GM23338 (cell line): ENCODE data around the gene ZNF184. TPM values are rescaled to one million over a fixed set of nuclear protein-coding genes. Genes with fewer than 3 reads are reported as not detected.

Experiments used
- ATAC-seq: fragments of 200-7000 bp; cut with Tn5 transposase; 3 replicates; pipeline ENCODE4 v1.9.1; 2020
- DNase-seq: peaks from one replicate; pipeline ENCODE4 v3.0.0-alpha.2; 2015; ENCODE audit warnings: low spot score
- H2AFZ ChIP-seq: fragments of 200-600 bp; sonication (generic); 2 replicates; pipeline ENCODE4 v1.8.0; 2016; ENCODE audit warnings: antibody characterized with exemption, mild to moderate bottlenecking, moderate library complexity
- H3F3A ChIP-seq: fragments of 200-600 bp; sonication (generic); replicated peaks from 2 replicates; pipeline ENCODE4 v1.8.0; 2017; ENCODE audit warnings: antibody characterized with exemption, mixed run types, low read depth
- H3K27ac ChIP-seq: fragments of 200-600 bp; sonication (generic); 2 replicates; pipeline ENCODE4 v1.6.1; 2016; ENCODE audit warnings: low read depth
- H3K27me3 ChIP-seq: fragments of 200-600 bp; sonication (generic); 2 replicates; pipeline ENCODE4 v1.8.0; 2016; ENCODE audit warnings: mild to moderate bottlenecking, mixed run types, moderate library complexity; ENCODE audit not compliant: insufficient read depth
- H3K36me3 ChIP-seq: fragments of 200-600 bp; sonication (generic); 2 replicates; pipeline ENCODE4 v1.8.0; 2016; ENCODE audit warnings: mild to moderate bottlenecking; ENCODE audit not compliant: insufficient read depth
- H3K4me1 ChIP-seq: fragments of 200-600 bp; sonication (generic); 2 replicates; pipeline ENCODE4 v1.8.0; 2016; ENCODE audit warnings: mild to moderate bottlenecking, moderate library complexity; ENCODE audit not compliant: insufficient read depth
- H3K4me2 ChIP-seq: fragments of 200-600 bp; sonication (generic); 2 replicates; pipeline ENCODE4 v1.7.1; 2017; ENCODE audit warnings: mixed run types
- H3K4me3 ChIP-seq: fragments of 200-600 bp; sonication (generic); 2 replicates; pipeline ENCODE4 v1.6.1; 2016; ENCODE audit warnings: mixed run types
- H3K79me2 ChIP-seq: fragments of 200-600 bp; sonication (generic); replicated peaks from 2 replicates; pipeline ENCODE4 v1.8.0; 2017; ENCODE audit warnings: mild to moderate bottlenecking; ENCODE audit not compliant: insufficient read depth
- H3K9me2 ChIP-seq: fragments of 200-600 bp; sonication (generic); 2 replicates; pipeline ENCODE4 v1.8.0; 2017; ENCODE audit not compliant: insufficient read depth
- H4K20me1 ChIP-seq: fragments of 200-600 bp; sonication (generic); replicated peaks from 2 replicates; pipeline ENCODE4 v1.8.0; 2017; ENCODE audit warnings: mild to moderate bottlenecking; ENCODE audit not compliant: insufficient read depth
- H3K27ac Mint-ChIP-seq: 2 replicates; pipeline ENCODE4 v1.8.0; 2020; ENCODE audit warnings: inconsistent platforms, mild to moderate bottlenecking, moderate library complexity, mixed read lengths
- H3K27me3 Mint-ChIP-seq: 3 replicates; pipeline ENCODE4 v1.8.0; 2022; ENCODE audit warnings: low read depth, mild to moderate bottlenecking, moderate library complexity, mixed read lengths, inconsistent platforms; ENCODE audit not compliant: insufficient read depth, poor library complexity
- H3K36me3 Mint-ChIP-seq: 3 replicates; pipeline ENCODE4 v1.8.0; 2021; ENCODE audit warnings: low read depth, mild to moderate bottlenecking, inconsistent platforms, moderate library complexity, mixed read lengths
- H3K4me1 Mint-ChIP-seq: 3 replicates; pipeline ENCODE4 v1.8.0; 2020; ENCODE audit warnings: mild to moderate bottlenecking, inconsistent platforms, mixed read lengths
- H3K4me3 Mint-ChIP-seq: 3 replicates; pipeline ENCODE4 v1.8.0; 2021; ENCODE audit warnings: moderate library complexity, mild to moderate bottlenecking, inconsistent platforms, mixed read lengths
- H3K9me3 Mint-ChIP-seq: 3 replicates; pipeline ENCODE4 v1.8.0; 2020; ENCODE audit warnings: moderate library complexity, mild to moderate bottlenecking, inconsistent platforms, mixed read lengths
- CREB1 ChIP-seq: fragments of 250-450 bp; sonication (Bioruptor Pico); IDR thresholded peaks from 2 replicates; pipeline ENCODE4 v1.5.0; 2020; ENCODE audit warnings: low read depth, mild to moderate bottlenecking, moderate library complexity
- ETS1 ChIP-seq: IDR thresholded peaks from 2 replicates; pipeline ENCODE4 v1.6.1; 2016; ENCODE audit warnings: antibody characterized with exemption
- EZH2 ChIP-seq: fragments of 200-600 bp; sonication (generic); IDR thresholded peaks from one replicate; pipeline ENCODE4 v1.8.0; 2017; ENCODE audit warnings: antibody characterized with exemption, mild to moderate bottlenecking, low read depth; ENCODE audit not compliant: unreplicated experiment
- EZH2phosphoT487 ChIP-seq: fragments of 200-600 bp; sonication (generic); IDR thresholded peaks from one replicate; pipeline ENCODE4 v1.8.1; 2018; ENCODE audit warnings: antibody characterized with exemption; ENCODE audit not compliant: unreplicated experiment
- JUNB ChIP-seq: IDR thresholded peaks from one replicate; pipeline ENCODE4 v1.6.1; 2016; ENCODE audit warnings: antibody characterized with exemption; ENCODE audit not compliant: unreplicated experiment
- NANOG ChIP-seq: IDR thresholded peaks from 2 replicates; pipeline ENCODE4 v1.6.1; 2016; ENCODE audit warnings: antibody characterized with exemption, borderline replicate concordance
- POLR2AphosphoS5 ChIP-seq: IDR thresholded peaks from 2 replicates; pipeline ENCODE4 v1.6.1; 2016; ENCODE audit warnings: antibody characterized with exemption, low read depth
- STAT1 ChIP-seq: IDR thresholded peaks from one replicate; pipeline ENCODE4 v1.6.1; 2016; ENCODE audit warnings: antibody characterized with exemption; ENCODE audit not compliant: unreplicated experiment
- ZNF114 ChIP-seq: fragments of 250-450 bp; sonication (Bioruptor Pico); IDR thresholded peaks from 2 replicates; pipeline ENCODE4 v1.5.0; 2020; ENCODE audit warnings: mild to moderate bottlenecking, moderate library complexity
- ZNF331 ChIP-seq: fragments of 250-450 bp; sonication (Bioruptor Pico); IDR thresholded peaks from 2 replicates; pipeline ENCODE4 v1.5.0; 2020; ENCODE audit warnings: low read depth, mild to moderate bottlenecking, moderate library complexity
- ZNF462 ChIP-seq: fragments of 250-450 bp; sonication (Bioruptor Pico); IDR thresholded peaks from 2 replicates; pipeline ENCODE4 v1.5.0; 2020; ENCODE audit warnings: mild to moderate bottlenecking, moderate library complexity
- polyA plus RNA-seq: library from polyadenylated mRNA; unstranded; fragments of >200 nt; fragmentation: Nextera tagmentation; extraction: Ambion mirVana; gene quantifications from 2 replicates; pipeline ENCODE4 v1.2.1, GENCODE V29; 2016
- total RNA-seq: library from RNA; depleted of rRNA; stranded (reverse); fragments of >200 nt; shearing (Covaris generic); gene quantifications from 2 replicates; pipeline ENCODE4 v1.2.3, GENCODE V29; 2014
- TF ChIP-seq, protein P1 (sequence below): IDR thresholded peaks from one replicate; pipeline ENCODE4 v1.6.1; 2018; ENCODE audit warnings: antibody characterized with exemption; ENCODE audit not compliant: unreplicated experiment
- TF ChIP-seq, protein P2 (sequence below), 2 experiments: fragments of 200-600 bp in 1 of 2; sonication (generic) in 1 of 2; conservative IDR thresholded peaks; 2 replicates each; pipeline versions ENCODE4 v1.5.1 to v1.6.1; 2016 to 2017; ENCODE audit warnings: antibody characterized with exemption in 2 of 2, low read depth in 2 of 2, mild to moderate bottlenecking in 2 of 2, moderate library complexity in 1 of 2

Gene ZNF184
- total and polyA plus RNA-seq, 2 experiments from 2014 or later: 6.0 to 10.6 TPM

DNA sequence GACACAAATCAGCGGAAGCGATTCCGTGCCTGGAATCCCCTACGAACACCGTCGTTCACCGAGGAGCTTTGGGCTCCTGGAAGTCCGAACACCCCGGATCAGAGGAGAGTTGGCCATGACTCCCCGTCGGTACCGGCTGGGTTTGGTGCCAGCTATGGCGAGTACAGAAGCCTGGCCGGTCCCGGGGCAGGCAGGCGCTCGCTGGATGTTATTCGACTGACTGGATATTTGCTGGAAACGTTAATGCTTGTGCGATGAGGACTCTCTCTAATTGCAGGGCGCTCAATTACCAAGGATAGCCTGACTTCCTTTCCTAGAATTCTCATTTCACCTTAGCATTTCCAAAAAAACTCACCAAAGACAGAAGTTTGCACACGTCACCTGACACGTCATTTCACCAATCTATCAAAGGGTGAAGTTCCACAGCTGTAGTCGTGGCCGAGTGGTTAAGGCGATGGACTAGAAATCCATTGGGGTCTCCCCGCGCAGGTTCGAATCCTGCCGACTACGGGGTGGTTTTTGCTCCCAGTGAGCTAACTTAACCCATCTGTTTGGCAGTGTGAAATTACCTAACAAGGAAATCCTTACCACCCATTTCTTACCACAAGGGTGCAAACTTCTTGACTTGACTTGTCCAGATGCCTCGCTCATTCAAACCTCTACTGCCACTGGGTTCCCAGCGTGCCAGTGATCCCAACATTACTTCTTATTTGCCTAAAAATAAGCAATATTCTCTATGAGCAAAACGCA is 22.7 kb upstream of the ZNF184 start:
- Mint-ChIP-seq H3K27ac (peak overlapping the region; percentile 13; the same call in 1 of the 2 replicates), H3K9me3 (peaks cover 4% of the 10 kb centered on the region; the same call in 2 of the 3 replicates), H3K4me1 (peaks cover 6% of the 10 kb centered on the region; the same call in 2 of the 3 replicates), H3K27me3 (peaks cover 15% of the 10 kb centered on the region), H3K4me3 (peak overlapping the region; percentile 91), H3K36me3 (peaks cover 3% of the 10 kb centered on the region; the same call in 1 of the 3 replicates)
- H3K4me1 ChIP-seq: peaks cover 13% of the 10 kb centered on the region; the same call in 1 of the 2 replicates
- peaks cover 15% of the 10 kb centered on the region for H3K27me3 ChIP-seq
- no peaks in the 10 kb centered on the region for H3K36me3 ChIP-seq
- no peak for TF ChIP-seq STAT1
- TF ChIP-seq ETS1: no peak
- TF ChIP-seq, protein P1, sequence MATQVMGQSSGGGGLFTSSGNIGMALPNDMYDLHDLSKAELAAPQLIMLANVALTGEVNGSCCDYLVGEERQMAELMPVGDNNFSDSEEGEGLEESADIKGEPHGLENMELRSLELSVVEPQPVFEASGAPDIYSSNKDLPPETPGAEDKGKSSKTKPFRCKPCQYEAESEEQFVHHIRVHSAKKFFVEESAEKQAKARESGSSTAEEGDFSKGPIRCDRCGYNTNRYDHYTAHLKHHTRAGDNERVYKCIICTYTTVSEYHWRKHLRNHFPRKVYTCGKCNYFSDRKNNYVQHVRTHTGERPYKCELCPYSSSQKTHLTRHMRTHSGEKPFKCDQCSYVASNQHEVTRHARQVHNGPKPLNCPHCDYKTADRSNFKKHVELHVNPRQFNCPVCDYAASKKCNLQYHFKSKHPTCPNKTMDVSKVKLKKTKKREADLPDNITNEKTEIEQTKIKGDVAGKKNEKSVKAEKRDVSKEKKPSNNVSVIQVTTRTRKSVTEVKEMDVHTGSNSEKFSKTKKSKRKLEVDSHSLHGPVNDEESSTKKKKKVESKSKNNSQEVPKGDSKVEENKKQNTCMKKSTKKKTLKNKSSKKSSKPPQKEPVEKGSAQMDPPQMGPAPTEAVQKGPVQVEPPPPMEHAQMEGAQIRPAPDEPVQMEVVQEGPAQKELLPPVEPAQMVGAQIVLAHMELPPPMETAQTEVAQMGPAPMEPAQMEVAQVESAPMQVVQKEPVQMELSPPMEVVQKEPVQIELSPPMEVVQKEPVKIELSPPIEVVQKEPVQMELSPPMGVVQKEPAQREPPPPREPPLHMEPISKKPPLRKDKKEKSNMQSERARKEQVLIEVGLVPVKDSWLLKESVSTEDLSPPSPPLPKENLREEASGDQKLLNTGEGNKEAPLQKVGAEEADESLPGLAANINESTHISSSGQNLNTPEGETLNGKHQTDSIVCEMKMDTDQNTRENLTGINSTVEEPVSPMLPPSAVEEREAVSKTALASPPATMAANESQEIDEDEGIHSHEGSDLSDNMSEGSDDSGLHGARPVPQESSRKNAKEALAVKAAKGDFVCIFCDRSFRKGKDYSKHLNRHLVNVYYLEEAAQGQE: no peak
- TF ChIP-seq POLR2AphosphoS5: no peak
- no peak for TF ChIP-seq JUNB
- TF ChIP-seq ZNF331 (CRISPR knock-in tag): 0 out of 2 replicates have a peak, but pooled peaks have one; percentile 29
- TF ChIP-seq EZH2phosphoT487: no peak
- TF ChIP-seq EZH2: no peak
- TF ChIP-seq, protein P2, sequence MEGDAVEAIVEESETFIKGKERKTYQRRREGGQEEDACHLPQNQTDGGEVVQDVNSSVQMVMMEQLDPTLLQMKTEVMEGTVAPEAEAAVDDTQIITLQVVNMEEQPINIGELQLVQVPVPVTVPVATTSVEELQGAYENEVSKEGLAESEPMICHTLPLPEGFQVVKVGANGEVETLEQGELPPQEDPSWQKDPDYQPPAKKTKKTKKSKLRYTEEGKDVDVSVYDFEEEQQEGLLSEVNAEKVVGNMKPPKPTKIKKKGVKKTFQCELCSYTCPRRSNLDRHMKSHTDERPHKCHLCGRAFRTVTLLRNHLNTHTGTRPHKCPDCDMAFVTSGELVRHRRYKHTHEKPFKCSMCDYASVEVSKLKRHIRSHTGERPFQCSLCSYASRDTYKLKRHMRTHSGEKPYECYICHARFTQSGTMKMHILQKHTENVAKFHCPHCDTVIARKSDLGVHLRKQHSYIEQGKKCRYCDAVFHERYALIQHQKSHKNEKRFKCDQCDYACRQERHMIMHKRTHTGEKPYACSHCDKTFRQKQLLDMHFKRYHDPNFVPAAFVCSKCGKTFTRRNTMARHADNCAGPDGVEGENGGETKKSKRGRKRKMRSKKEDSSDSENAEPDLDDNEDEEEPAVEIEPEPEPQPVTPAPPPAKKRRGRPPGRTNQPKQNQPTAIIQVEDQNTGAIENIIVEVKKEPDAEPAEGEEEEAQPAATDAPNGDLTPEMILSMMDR (conservative IDR thresholded peaks at IDR 0.05; ENCODE audit: low read depth in 2 of 2): peak; percentile 31 to 40
- peak; percentile 55; the same call in 1 of the 2 replicates for TF ChIP-seq ZNF462
- TF ChIP-seq CREB1: peak; percentile 96
- peak; percentile 80; the same call in 1 of the 2 replicates for TF ChIP-seq ZNF114
- TF ChIP-seq NANOG: peak; percentile 27; the same call in 1 of the 2 replicates
- no peak overlapping the region for H3K27ac ChIP-seq
- ATAC-seq: peak; percentile 89
- peak overlapping the region; percentile 92 for H3K4me2 ChIP-seq
- H3K4me3 ChIP-seq: peak overlapping the region; percentile 70
- no peaks in the 10 kb centered on the region for H4K20me1 ChIP-seq
- no peaks in the 10 kb centered on the region for H3K79me2 ChIP-seq
- no peaks in the 10 kb centered on the region; the same call in 1 of the 2 replicates for H3F3A ChIP-seq
- H3K9me2 ChIP-seq: no peaks in the 10 kb centered on the region
- H2AFZ ChIP-seq: peak overlapping the region; percentile 100
- peak; percentile 91 for DNase-seq
